Heart right ventricle (tissue), 16 donors: ENCODE measurements around the gene OR2A12. TPM values are rescaled to one million over a fixed set of nuclear protein-coding genes. Genes with fewer than 3 reads are reported as not detected.
"Not testable (repeated sequence)": the region's sequence is repeated elsewhere in the genome, so short reads cannot be mapped to it uniquely, and the experiment has no call there.

Source experiments
- ATAC-seq, 8 donors: fragments of 200-7000 bp; cut with Tn5 transposase; one replicate each; pipeline ENCODE4 v1.9.1; 2020; ENCODE audit warnings: mild to moderate bottlenecking in 8 of 8, moderate library complexity in 8 of 8, moderate number of reproducible peaks in 1 of 8
- DNase-seq, 2 donors: peaks; one replicate each; pipeline ENCODE4 v3.0.0-alpha.2; 2020
- H3K27ac ChIP-seq, 10 donors: fragments of 200-600 bp; sonication (generic) in 2 of 10; one replicate each; pipeline versions ENCODE4 v1.5.0 to v1.8.0; 2020 to 2022; ENCODE audit warnings: mild to moderate bottlenecking in 3 of 10
- H3K27me3 ChIP-seq, 7 donors: fragments of 200-600 bp; one replicate each; pipeline ENCODE4 v1.8.0; 2021 to 2022; ENCODE audit warnings: mild to moderate bottlenecking in 2 of 7
- H3K36me3 ChIP-seq, 9 donors: fragments of 200-600 bp; sonication (generic) in 1 of 9; one replicate each; pipeline versions ENCODE4 v1.5.0 to v1.8.0; 2020 to 2022; ENCODE audit warnings: mild to moderate bottlenecking in 2 of 9
- H3K4me1 ChIP-seq, 9 donors: fragments of 200-600 bp; sonication (generic) in 1 of 9; one replicate each; pipeline versions ENCODE4 v1.5.0 to v1.8.0; 2020 to 2022; ENCODE audit warnings: mild to moderate bottlenecking in 4 of 9
- H3K4me3 ChIP-seq, 10 donors: fragments of 200-600 bp; sonication (generic) in 2 of 10; one replicate each; pipeline versions ENCODE4 v1.5.0 to v1.8.0; 2020 to 2022; ENCODE audit warnings: mild to moderate bottlenecking in 7 of 10, moderate library complexity in 2 of 10
- H3K9me3 ChIP-seq, 11 donors: fragments of 200-600 bp in 10 of 11; sonication (generic) in 2 of 11; one replicate each; pipeline versions ENCODE4 v1.5.0 to v1.8.0; 2013 to 2022; ENCODE audit warnings: mild to moderate bottlenecking in 2 of 11, control low read depth in 1 of 11, moderate library complexity in 1 of 11
- CTCF ChIP-seq, 9 donors: fragments of 200-600 bp; sonication (generic) in 2 of 9; IDR thresholded peaks; one replicate each; pipeline versions ENCODE4 v1.5.0 to v1.8.0; 2021 to 2022; ENCODE audit warnings: antibody characterized with exemption in 9 of 9, mild to moderate bottlenecking in 5 of 9, moderate library complexity in 1 of 9
- WGBS, 2 donors: extraction: QIAGEN DNeasy Blood & Tissue Kit; methylation state at CpG; one replicate each; pipeline ENCODE4 v1.1.7; 2013; ENCODE audit warnings: inconsistent platforms in 1 of 2; 5-methylcytosine and 5-hydroxymethylcytosine counted together
- intact Hi-C, 10 donors: fragments of 100-400 bp; cut with DNase I; formaldehyde crosslinking; loops; one replicate each; pipeline versions ENCODE4 v1.11.1 to v1.14.2; 2022
- polyA plus RNA-seq, 2 donors: library from polyadenylated mRNA; stranded (reverse); fragments of 200-250 nt; gene quantifications; one replicate each; pipeline ENCODE4 v1.2.3, GENCODE V29; 2013
- total RNA-seq, 10 donors: library from RNA; stranded (reverse); fragmentation: NEBNext Ultra II Directional in 3 of 10; extraction: Animal tissue kit (Norgen Biotek cat#: 25700) in 3 of 10; gene quantifications; one replicate each; pipeline versions ENCODE4 v1.2.1 to v1.2.4, GENCODE V29; 2021 to 2023
- donor health status: Arrhythmogenic right ventricular cardiomyopathy.
- donor health status: ischemic (EF 13 %, LVEDD 7.1; RV severe dilation, severe dysfunction).
- donor health status: healthy with polysubstance abuse.
- donor health status: DM: no; HTN: yes; CAD: no.
- donor health status: DM: no; HTN: no; CAD: no.
- donor health status: ischemic (EF 25% LVEDD 6.9; RV normal size, moderate dysfunction).
- donor health status: ischemic (EF 25% LVEDD 5.7; RV mildly dilated, moderate dysfunction).
- donor health status: healthy.
- donor health status: DM: yes; HTN: yes; CAD: no.
- donor health status: Ischemic cardiomyopathy.
- donor health status: ischemic (EF 35%, LVEDD 5.7; RV mildly dilated, moderate dysfunction).
- donor health status: nonischemic (EF 11% LVEDD 7.7; RV severe dilation, severe dysfunction).
- donor health status: DM: yes; HTN: yes; CAD: no.
- donor health status: PGD.
- donor health status: ischemic (EF 29% LVEDD 5.4; RV normal size, mild dysfunction).
- donor health status: nonischemic (EF 23%, LVEDD 6.1; RV moderate dilation, normal function).

The OR2A12 gene
- total and polyA plus RNA-seq, 12 donors: not detected

GRCh38 chr7:144127714-144128334, 41.7 kb downstream of the OR2A12 start:
- 35 to 43% methylated on average over 6 of the region's 6 CpGs for WGBS, 2 donors
- H3K4me1 ChIP-seq: no peaks in the 10 kb centered on the region
- DNase-seq (peak; percentile 85), ATAC-seq (peak in 7 of 8 donors; percentile 78 to 90 (median 80))
- intact Hi-C loops: loop anchor here in 3 of 10 donors (5.0 to 10.0 kb wide), 3 partner anchors 91 to 226 kb away; partner anchors contain the start of gene TCAF1 (in 1 of the 3)
- H3K4me3 ChIP-seq: no peak overlapping the region
- H3K9me3 ChIP-seq: no peaks in the 10 kb centered on the region
- TF ChIP-seq CTCF (IDR thresholded peaks at IDR 0.05): peak; percentile 67 to 86 (median 80)
- no peaks in the 10 kb centered on the region for H3K36me3 ChIP-seq
- no peaks in the 10 kb centered on the region for H3K27me3 ChIP-seq
- no peak overlapping the region for H3K27ac ChIP-seq

DNA sequence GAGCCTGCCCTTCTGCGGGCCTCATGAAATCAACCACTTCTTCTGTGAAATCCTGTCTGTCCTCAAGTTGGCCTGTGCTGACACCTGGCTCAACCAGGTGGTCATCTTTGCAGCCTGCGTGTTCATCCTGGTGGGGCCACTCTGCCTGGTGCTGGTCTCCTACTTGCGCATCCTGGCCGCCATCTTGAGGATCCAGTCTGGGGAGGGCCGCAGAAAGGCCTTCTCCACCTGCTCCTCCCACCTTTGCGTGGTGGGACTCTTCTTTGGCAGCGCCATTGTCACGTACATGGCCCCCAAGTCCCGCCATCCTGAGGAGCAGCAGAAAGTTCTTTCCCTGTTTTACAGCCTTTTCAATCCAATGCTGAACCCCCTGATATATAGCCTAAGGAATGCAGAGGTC, 43.5 kb downstream of the OR2A12 start:
- not testable (repeated sequence) for ATAC-seq, H3K27ac ChIP-seq, DNase-seq, H3K4me1 ChIP-seq, H3K4me3 ChIP-seq, H3K36me3 ChIP-seq, H3K9me3 ChIP-seq, H3K27me3 ChIP-seq
- intact Hi-C loops: loop anchor here in 3 of 10 donors (5.0 to 10.0 kb wide), 3 partner anchors 92 to 227 kb away; partner anchors contain the start of gene TCAF1 (in 1 of the 3)
- WGBS, 2 donors: 88 to 94% methylated on average over 9 of the region's 9 CpGs

GRCh38 chr7:144130730-144131129, 44.7 kb downstream of the OR2A12 start:
- no peaks in the 10 kb centered on the region for H3K27me3 ChIP-seq
- TF ChIP-seq CTCF (IDR thresholded peaks at IDR 0.05): no peak
- 79 to 93% methylated on average over 2 of the region's 2 CpGs for WGBS, 2 donors
- no peak overlapping the region for H3K4me3 ChIP-seq
- H3K36me3 ChIP-seq: no peaks in the 10 kb centered on the region
- no peak for DNase-seq
- intact Hi-C loops: no loop called here
- no peak overlapping the region for H3K27ac ChIP-seq
- ATAC-seq: no peak
- no peaks in the 10 kb centered on the region for H3K4me1 ChIP-seq
- no peaks in the 10 kb centered on the region for H3K9me3 ChIP-seq

DNA sequence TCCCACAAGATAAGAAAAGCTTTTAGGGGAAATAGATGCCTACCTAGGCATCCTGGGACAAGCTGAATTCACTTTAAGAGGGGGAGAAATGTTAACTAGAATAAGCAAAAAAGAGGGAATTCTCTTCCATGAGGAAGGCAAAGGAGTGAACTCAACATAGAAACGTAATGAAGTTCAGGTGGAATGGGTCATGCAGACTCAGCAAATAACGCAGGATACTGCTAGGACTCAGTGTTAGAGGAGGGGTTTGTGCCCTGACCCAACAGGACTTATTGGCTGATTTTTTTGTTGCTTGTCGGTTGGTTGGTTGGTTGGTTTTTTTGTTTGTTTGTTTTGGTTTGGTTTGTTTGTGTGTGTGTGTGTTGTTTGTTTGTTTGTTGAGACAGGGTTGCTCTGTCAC, 46.2 kb downstream of the OR2A12 start:
- H3K4me1 ChIP-seq: no peaks in the 10 kb centered on the region
- H3K27me3 ChIP-seq: no peaks in the 10 kb centered on the region
- no peak for TF ChIP-seq CTCF (IDR thresholded peaks at IDR 0.05)
- ATAC-seq: no peak
- H3K27ac ChIP-seq: no peak overlapping the region
- H3K4me3 ChIP-seq: no peak overlapping the region
- no peak for DNase-seq
- H3K9me3 ChIP-seq: no peaks in the 10 kb centered on the region
- WGBS, 2 donors: 77 to 78% methylated on average over 3 of the region's 3 CpGs
- no peaks in the 10 kb centered on the region for H3K36me3 ChIP-seq
- intact Hi-C loops: no loop called here

DNA sequence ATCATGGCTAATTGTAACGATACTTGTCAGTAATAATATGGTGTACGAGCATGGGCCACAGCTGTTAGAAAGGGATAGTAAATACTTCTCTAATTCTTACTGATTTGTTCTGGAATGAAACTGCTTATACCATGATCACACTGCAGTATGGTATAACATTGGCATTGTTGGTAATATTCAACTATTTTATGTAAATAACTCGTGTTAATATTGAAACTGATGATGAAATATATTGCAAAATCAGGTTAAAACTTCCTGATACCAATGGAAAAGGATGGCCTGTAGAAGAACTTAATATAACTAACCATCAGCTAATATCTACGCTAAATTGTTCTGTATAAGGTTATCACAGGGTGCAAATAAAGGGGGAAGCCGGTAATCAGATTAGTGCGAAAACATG, 47.2 kb downstream of the OR2A12 start:
- intact Hi-C loops: no loop called here
- 83 to 90% methylated on average over 6 of the region's 6 CpGs for WGBS, 2 donors
- Histone ChIP-seq H3K27ac (no peak overlapping the region), H3K4me1 (no peaks in the 10 kb centered on the region), H3K4me3 (no peak overlapping the region), H3K36me3 (no peaks in the 10 kb centered on the region), H3K27me3 (no peaks in the 10 kb centered on the region), H3K9me3 (no peaks in the 10 kb centered on the region)
- ATAC-seq: no peak
- no peak for DNase-seq
- TF ChIP-seq CTCF (IDR thresholded peaks at IDR 0.05): no peak
